Trophoblast cell (in vitro differentiated cells and primary cell): ENCODE data around the gene PSMC3.

Source experiments
- DNase-seq, 2 donors: peaks; one replicate each; pipeline ENCODE4 v3.0.0-alpha.2; 2016
- H2AFZ ChIP-seq: 2 replicates; pipeline ENCODE4 v1.6.1; 2013; ENCODE audit warnings: low read length, moderate library complexity, mild to moderate bottlenecking; ENCODE audit not compliant: insufficient read depth, poor library complexity
- H2AK5ac ChIP-seq: 2 replicates; pipeline ENCODE4 v1.6.1; 2013; ENCODE audit warnings: mild to moderate bottlenecking, low read length
- H2BK120ac ChIP-seq: 2 replicates; pipeline ENCODE4 v1.6.1; 2013; ENCODE audit warnings: low read length, mild to moderate bottlenecking, moderate library complexity; ENCODE audit not compliant: insufficient read depth, poor library complexity
- H2BK12ac ChIP-seq: 2 replicates; pipeline ENCODE4 v1.6.1; 2013; ENCODE audit warnings: mild to moderate bottlenecking, low read length, moderate library complexity
- H2BK5ac ChIP-seq: 2 replicates; pipeline ENCODE4 v1.6.1; 2013; ENCODE audit warnings: low read length, low read depth, moderate library complexity, mild to moderate bottlenecking; ENCODE audit not compliant: poor library complexity
- H3K14ac ChIP-seq: 2 replicates; pipeline ENCODE4 v1.6.1; 2013; ENCODE audit warnings: mild to moderate bottlenecking, low read length
- H3K18ac ChIP-seq: 2 replicates; pipeline ENCODE4 v1.6.1; 2013; ENCODE audit warnings: mild to moderate bottlenecking, low read length
- H3K23ac ChIP-seq: 2 replicates; pipeline ENCODE4 v1.6.1; 2013; ENCODE audit warnings: low read length
- H3K27ac ChIP-seq: 2 replicates; pipeline ENCODE4 v1.5.1; 2013; ENCODE audit warnings: low read depth, mild to moderate bottlenecking, inconsistent platforms, low read length, moderate library complexity
- H3K27me3 ChIP-seq: 2 replicates; pipeline ENCODE4 v1.6.1; 2013; ENCODE audit warnings: inconsistent platforms, mild to moderate bottlenecking, low read length, moderate library complexity; ENCODE audit not compliant: insufficient read depth
- H3K36me3 ChIP-seq, 2 experiments: 1 replicate in 1 of 2; 2 replicates in 1 of 2; pipeline ENCODE4 v1.6.1; 2013; ENCODE audit warnings: low read length in 2 of 2, mild to moderate bottlenecking in 2 of 2, moderate library complexity in 1 of 2; ENCODE audit not compliant: insufficient read depth in 2 of 2, control insufficient read depth in 1 of 2
- H3K4ac ChIP-seq: 2 replicates; pipeline ENCODE4 v1.6.1; 2013; ENCODE audit warnings: low read depth, mild to moderate bottlenecking, low read length, moderate library complexity
- H3K4me1 ChIP-seq, 2 experiments: 1 replicate in 1 of 2; 2 replicates in 1 of 2; pipeline ENCODE4 v1.6.1; 2013; ENCODE audit warnings: low read length in 2 of 2, mild to moderate bottlenecking in 2 of 2, moderate library complexity in 1 of 2; ENCODE audit not compliant: insufficient read depth in 2 of 2, control insufficient read depth in 1 of 2
- H3K4me2 ChIP-seq: 2 replicates; pipeline ENCODE4 v1.6.1; 2013; ENCODE audit warnings: inconsistent platforms, mild to moderate bottlenecking, low read length, moderate library complexity
- H3K4me3 ChIP-seq: 2 replicates; pipeline ENCODE4 v1.5.1; 2013; ENCODE audit warnings: mild to moderate bottlenecking, low read depth, low read length, inconsistent platforms
- H3K79me1 ChIP-seq: one replicate; pipeline ENCODE4 v1.6.1; 2013; ENCODE audit warnings: low read length
- H3K79me2 ChIP-seq: 2 replicates; pipeline ENCODE4 v1.6.1; 2013; ENCODE audit warnings: low read length, mild to moderate bottlenecking; ENCODE audit not compliant: control insufficient read depth, insufficient read depth, poor library complexity
- H3K9ac ChIP-seq: 2 replicates; pipeline ENCODE4 v1.6.1; 2013; ENCODE audit warnings: mild to moderate bottlenecking, low read length
- H3K9me3 ChIP-seq: 2 replicates; pipeline ENCODE4 v1.6.1; 2013; ENCODE audit warnings: low read depth, mild to moderate bottlenecking, control low read depth, inconsistent platforms, low read length; ENCODE audit not compliant: insufficient read depth
- H4K12ac ChIP-seq: 2 replicates; pipeline ENCODE4 v1.6.1; 2013; ENCODE audit warnings: low read depth, mild to moderate bottlenecking, low read length, moderate library complexity
- H4K8ac ChIP-seq: 2 replicates; pipeline ENCODE4 v1.6.1; 2013; ENCODE audit warnings: low read depth, mild to moderate bottlenecking, low read length, moderate library complexity
- H4K91ac ChIP-seq: one replicate; pipeline ENCODE4 v1.6.1; 2013; ENCODE audit warnings: low read depth, mild to moderate bottlenecking, low read length, moderate library complexity
- WGBS: extraction: QIAGEN DNeasy Blood & Tissue Kit; methylation state at CpG from one replicate; pipeline ENCODE4 v1.1.7; 2013; ENCODE audit warnings: missing lambda C conversion rate; ENCODE audit not compliant: insufficient read length, insufficient coverage; ENCODE audit errors: extremely low coverage; 5-methylcytosine and 5-hydroxymethylcytosine counted together

PSMC3 gene

DNA sequence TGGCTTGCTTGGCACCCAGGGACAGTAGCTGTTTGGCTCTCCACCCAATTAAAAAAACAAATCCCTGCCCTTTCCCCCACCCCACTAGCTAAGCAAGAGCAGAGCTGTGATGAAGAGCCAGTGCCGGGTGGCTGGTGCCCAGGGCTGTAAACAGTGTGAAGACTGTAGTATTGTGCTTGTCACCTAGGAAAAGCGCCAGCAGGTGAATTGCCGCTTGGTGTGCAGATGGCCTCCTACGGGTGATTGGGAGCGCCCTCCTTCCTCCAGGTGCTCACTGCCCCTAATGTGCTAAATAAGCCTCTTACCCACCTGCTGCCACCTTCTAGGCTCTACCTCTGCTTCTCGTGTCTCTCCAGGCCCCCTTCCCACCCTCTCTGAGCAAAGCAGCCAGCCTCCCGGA is 41.1 kb upstream of the PSMC3 start:
- Histone ChIP-seq H3K27me3 (no peaks in the 10 kb centered on the region), H3K14ac (no peak overlapping the region), H2BK120ac (no peak overlapping the region), H3K9me3 (peaks cover 3% of the 10 kb centered on the region), H3K79me2 (no peaks in the 10 kb centered on the region), H3K4me1 (no peaks in the 10 kb centered on the region), H4K8ac (no peak overlapping the region), H3K4me3 (no peak overlapping the region), H3K27ac (no peak overlapping the region), H2BK12ac (no peak overlapping the region), H3K4me2 (no peak overlapping the region), H3K18ac (no peak overlapping the region), H3K9ac (no peak overlapping the region), H3K36me3 (peaks cover 42 to 58% of the 10 kb centered on the region in 2 experiments), H2AFZ (no peak overlapping the region), H3K4ac (no peak overlapping the region), H2BK5ac (no peak overlapping the region), H2AK5ac (no peak overlapping the region), H4K91ac (no peak overlapping the region), H3K23ac (no peak overlapping the region), H3K79me1 (no peaks in the 10 kb centered on the region), H4K12ac (no peak overlapping the region)
- DNase-seq = no peak
- no CpG with 5 or more reads among the region's 7 CpGs for WGBS

DNA sequence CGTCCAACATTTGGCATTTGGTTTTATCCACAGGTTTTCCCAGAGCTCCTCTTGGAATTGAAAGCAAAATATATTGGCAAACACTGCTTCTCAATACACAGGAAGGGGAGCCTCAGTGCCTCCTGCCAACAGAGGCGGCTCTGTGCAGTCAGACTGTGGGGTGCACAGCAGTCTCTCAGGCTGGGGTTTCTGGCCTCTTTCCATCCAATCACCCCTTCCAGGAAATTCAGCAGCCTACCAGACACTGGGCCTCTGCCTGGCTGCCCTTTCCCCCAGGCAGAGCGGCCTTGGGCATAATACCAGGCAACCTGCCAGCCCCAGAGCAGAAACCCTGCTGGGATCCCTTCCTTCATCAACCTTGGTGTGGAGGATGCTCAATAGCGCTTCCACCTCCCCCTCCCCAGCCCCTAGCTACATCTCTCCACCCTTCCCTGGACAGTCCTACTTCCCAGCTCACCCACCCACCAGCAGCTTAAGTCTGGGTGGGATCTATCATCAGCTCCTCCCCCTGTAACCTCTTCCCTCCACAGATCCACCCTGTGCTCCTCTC is 40.5 kb upstream of the PSMC3 start:
- Histone ChIP-seq H4K91ac (no peak overlapping the region), H3K14ac (no peak overlapping the region), H3K4me1 (no peaks in the 10 kb centered on the region), H2BK5ac (no peak overlapping the region), H3K36me3 (peaks cover 37 to 54% of the 10 kb centered on the region in 2 experiments), H3K4me2 (no peak overlapping the region), H3K27ac (no peak overlapping the region), H3K23ac (no peak overlapping the region), H2BK120ac (no peak overlapping the region), H3K4me3 (no peak overlapping the region), H3K9ac (no peak overlapping the region), H3K27me3 (no peaks in the 10 kb centered on the region), H3K4ac (no peak overlapping the region), H2BK12ac (no peak overlapping the region), H3K9me3 (peaks cover 3% of the 10 kb centered on the region), H3K79me2 (no peaks in the 10 kb centered on the region), H2AFZ (no peak overlapping the region), H3K79me1 (no peaks in the 10 kb centered on the region), H3K18ac (no peak overlapping the region), H2AK5ac (no peak overlapping the region), H4K12ac (no peak overlapping the region), H4K8ac (no peak overlapping the region)
- no peak for DNase-seq
- no CpG with 5 or more reads among the region's 4 CpGs for WGBS

DNA sequence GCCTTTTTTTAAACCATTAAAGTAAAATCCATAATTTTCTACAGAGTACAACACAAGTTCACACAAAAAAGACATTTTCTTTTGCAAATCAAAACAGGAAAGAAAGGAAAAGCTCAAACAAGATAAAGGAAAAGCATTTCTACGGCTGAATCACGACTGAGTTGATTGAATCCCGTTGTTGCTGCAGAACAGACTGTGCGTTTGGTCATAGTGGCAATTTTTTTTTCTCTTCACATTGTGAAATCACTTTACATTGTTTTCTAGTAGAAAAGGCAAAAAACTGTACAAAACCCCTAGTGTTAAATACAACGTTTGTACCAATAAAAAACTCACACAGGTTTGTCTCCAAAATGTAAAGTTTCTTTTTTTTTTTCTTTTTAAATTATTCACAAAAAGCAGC is 40.0 kb upstream of the PSMC3 start:
- Histone ChIP-seq H3K36me3 (peaks cover 32 to 48% of the 10 kb centered on the region in 2 experiments), H2BK5ac (no peak overlapping the region), H3K4ac (no peak overlapping the region), H2AFZ (no peak overlapping the region), H3K27ac (no peak overlapping the region), H3K4me1 (no peaks in the 10 kb centered on the region), H4K12ac (no peak overlapping the region), H3K14ac (no peak overlapping the region), H3K4me2 (no peak overlapping the region), H2BK12ac (no peak overlapping the region), H3K18ac (no peak overlapping the region), H2BK120ac (no peak overlapping the region), H3K9me3 (peaks cover 3% of the 10 kb centered on the region), H3K79me2 (no peaks in the 10 kb centered on the region), H4K91ac (no peak overlapping the region), H2AK5ac (no peak overlapping the region), H3K9ac (no peak overlapping the region), H4K8ac (no peak overlapping the region), H3K79me1 (no peaks in the 10 kb centered on the region), H3K27me3 (no peaks in the 10 kb centered on the region), H3K23ac (no peak overlapping the region), H3K4me3 (no peak overlapping the region)
- DNase-seq = no peak
- no CpG with 5 or more reads among the region's 5 CpGs for WGBS

DNA sequence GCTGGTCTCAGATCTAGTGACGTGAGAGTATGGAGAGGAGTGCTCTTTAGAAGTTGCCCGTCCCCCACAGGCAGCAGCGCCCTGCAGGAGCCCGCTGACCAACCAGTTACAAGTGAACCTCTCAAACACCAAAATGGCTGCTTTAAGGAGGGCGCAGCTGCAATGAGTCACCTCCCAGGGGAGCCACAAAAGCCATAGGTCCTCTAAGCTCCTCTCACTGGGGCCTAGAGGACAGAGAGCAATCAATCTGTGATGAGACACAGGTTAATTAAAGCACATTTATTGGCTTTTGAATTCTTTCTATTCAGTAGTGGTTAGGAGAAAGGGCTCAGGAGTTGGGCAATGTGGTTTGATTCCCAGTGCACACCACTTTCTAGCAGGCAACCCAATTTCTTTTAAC is 38.2 kb upstream of the PSMC3 start:
- no peak overlapping the region for H3K27ac ChIP-seq
- H3K4me2 ChIP-seq = no peak overlapping the region
- no peak overlapping the region for H3K4ac ChIP-seq
- H3K23ac ChIP-seq = no peak overlapping the region
- no CpG with 5 or more reads among the region's 5 CpGs for WGBS
- no peak overlapping the region for H3K14ac ChIP-seq
- no peak overlapping the region for H2AFZ ChIP-seq
- DNase-seq = no peak
- no peak overlapping the region for H4K91ac ChIP-seq
- H2BK12ac ChIP-seq = no peak overlapping the region
- no peaks in the 10 kb centered on the region for H3K79me2 ChIP-seq
- H4K12ac ChIP-seq = no peak overlapping the region
- H3K4me3 ChIP-seq = no peak overlapping the region
- H3K4me1 ChIP-seq = no peaks in the 10 kb centered on the region
- no peaks in the 10 kb centered on the region for H3K79me1 ChIP-seq
- H2AK5ac ChIP-seq = no peak overlapping the region
- peaks cover 23 to 36% of the 10 kb centered on the region in 2 experiments for H3K36me3 ChIP-seq
- no peak overlapping the region for H3K18ac ChIP-seq
- H3K27me3 ChIP-seq = no peaks in the 10 kb centered on the region
- no peak overlapping the region for H2BK5ac ChIP-seq
- H3K9ac ChIP-seq = no peak overlapping the region
- H2BK120ac ChIP-seq = no peak overlapping the region
- no peaks in the 10 kb centered on the region for H3K9me3 ChIP-seq
- H4K8ac ChIP-seq = no peak overlapping the region
